H1 (cell line): ENCODE data around the gene LTBP3. TPM values are rescaled to one million over a fixed set of nuclear protein-coding genes. Genes with fewer than 3 reads are reported as not detected.

ENCODE experiments used
- CHD2 ChIP-seq: IDR thresholded peaks from 2 replicates; pipeline ENCODE4 v1.6.1; 2012; ENCODE audit warnings: low read length, improper control_type of control experiment
- CREB1 ChIP-seq: IDR thresholded peaks from 2 replicates; pipeline ENCODE4 v1.6.1; 2012; ENCODE audit warnings: inconsistent platforms
- EGR1 ChIP-seq: IDR thresholded peaks from 2 replicates; pipeline ENCODE4 v1.6.1; 2011; ENCODE audit warnings: low read depth, low read length, borderline replicate concordance
- HDAC6 ChIP-seq: IDR thresholded peaks from one replicate; pipeline ENCODE4 v1.7.1; 2012; ENCODE audit warnings: low read depth, mild to moderate bottlenecking, inconsistent platforms, low read length, moderate library complexity
- JUND ChIP-seq: IDR thresholded peaks from 2 replicates; pipeline ENCODE4 v1.6.1; 2011; ENCODE audit warnings: mild to moderate bottlenecking, improper control_type of control experiment, low read length
- KDM5A ChIP-seq: fragments of 200-600 bp; IDR thresholded peaks from 2 replicates; pipeline ENCODE4 v1.7.1; 2012; ENCODE audit warnings: mild to moderate bottlenecking, low read length, inconsistent platforms, mixed read lengths
- MAX ChIP-seq: IDR thresholded peaks from 2 replicates; pipeline ENCODE4 v1.6.1; 2012; ENCODE audit warnings: inconsistent platforms
- POLR2A ChIP-seq, 2 experiments: IDR thresholded peaks; 1 replicate in 1 of 2; 2 replicates in 1 of 2; pipeline ENCODE4 v1.6.1; 2011; ENCODE audit warnings: low read depth in 2 of 2, low read length in 2 of 2, mild to moderate bottlenecking in 2 of 2; ENCODE audit errors: control extremely low read depth in 1 of 2
- RXRA ChIP-seq: IDR thresholded peaks from 2 replicates; pipeline ENCODE4 v1.6.1; 2011; ENCODE audit warnings: low read depth, mild to moderate bottlenecking, low read length, moderate library complexity; ENCODE audit not compliant: insufficient read depth
- SAP30 ChIP-seq: fragments of 300-600 bp; sonication (generic); IDR thresholded peaks from 2 replicates; pipeline ENCODE4 v1.7.1; 2012; ENCODE audit warnings: low read length, moderate library complexity, mild to moderate bottlenecking, inconsistent platforms; ENCODE audit not compliant: insufficient read depth, insufficient replicate concordance
- SIRT6 ChIP-seq: IDR thresholded peaks from one replicate; pipeline ENCODE4 v1.7.1; 2012; ENCODE audit warnings: low read length, inconsistent platforms
- SP1 ChIP-seq: IDR thresholded peaks from 2 replicates; pipeline ENCODE4 v1.6.1; 2011; ENCODE audit warnings: low read depth, low read length
- TAF7 ChIP-seq: optimal IDR thresholded peaks from 2 replicates; pipeline ENCODE3; 2011; ENCODE audit warnings: low read depth, mild to moderate bottlenecking, inconsistent platforms, low read length, moderate library complexity, borderline replicate concordance
- polyA plus RNA-seq, 7 experiments: library from polyadenylated mRNA; depleted of rRNA in 3 of 7; stranded (reverse) in 5 of 7; unstranded in 2 of 7; fragments of >200 nt in 5 of 7; fragments of 200-250 nt in 2 of 7; gene quantifications; 1 replicate in 5 of 7; 2 replicates in 1 of 7; 4 replicates in 1 of 7; pipeline versions ENCODE4 v1.2.1 to v1.2.3, GENCODE V29; 2011 to 2013; ENCODE audit warnings: missing spikeins in 2 of 7, mixed read lengths in 2 of 7
- total RNA-seq: library from RNA; stranded (reverse); fragmentation: NEBNext Ultra II Directional; extraction: Animal tissue kit (Norgen Biotek cat#: 25700); gene quantifications from 2 replicates; pipeline ENCODE4 v1.2.1, GENCODE V29; 2021

Gene LTBP3
- total and polyA plus RNA-seq, 2 of the 8 experiments (the other 6 are each of a cell fraction or from before 2014, with no cell fraction given): 12.8 to 17.8 TPM

DNA sequence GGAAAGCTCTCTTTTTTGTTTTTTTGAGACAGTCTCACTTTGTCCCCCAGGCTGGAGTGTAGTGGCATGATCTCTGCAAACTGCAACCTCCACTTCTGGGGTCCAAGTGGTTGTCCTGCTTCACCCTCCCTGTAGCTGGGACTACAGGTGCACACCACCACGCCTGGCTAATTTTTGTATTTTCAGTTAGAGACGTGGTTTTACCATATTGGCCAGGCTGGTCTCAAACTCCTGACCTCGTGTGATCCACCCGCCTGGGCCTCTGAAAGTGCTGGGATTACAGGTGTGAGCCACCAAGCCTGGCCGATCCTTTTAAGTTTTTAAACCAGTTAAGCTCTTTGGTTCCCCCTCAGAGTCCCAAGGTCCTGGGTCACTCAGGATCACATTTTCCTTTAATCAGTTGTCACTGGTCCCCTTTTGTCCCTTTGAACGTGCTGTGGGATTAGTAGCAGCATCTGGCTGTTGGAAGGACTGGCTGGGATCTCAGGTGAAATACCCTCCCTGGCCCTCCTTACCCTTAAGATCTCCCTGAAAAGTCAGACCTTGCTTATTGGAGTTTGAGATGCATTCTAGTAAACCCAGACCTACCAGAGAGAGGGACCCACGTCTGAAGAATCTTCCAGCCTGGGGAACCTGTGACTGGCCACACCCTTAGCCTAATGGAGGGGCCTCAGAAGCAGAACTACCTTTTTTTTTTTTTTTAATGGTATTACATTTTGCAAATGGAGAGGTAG lies 51.2 kb downstream of the LTBP3 start (continued):
- TF ChIP-seq EGR1 (peak; percentile 45), RXRA (0 out of 2 replicates have a peak, but pooled peaks have one; percentile 30), SAP30 (no peak), JUND (no peak), SP1 (0 out of 2 replicates have a peak, but pooled peaks have one; percentile 22), MAX (0 out of 2 replicates have a peak, but pooled peaks have one; percentile 17), CREB1 (peak; percentile 3; the same call in 1 of the 2 replicates), TAF7 (peak; percentile 59), HDAC6 (peak; percentile 17), SIRT6 (peak; percentile 89), POLR2A (IDR thresholded peaks at IDR 0.05; ENCODE audit: control extremely low read depth in 1 of 2, low read depth in 2 of 2, low read length in 2 of 2) (peak; percentile 71 to 98), CHD2 (peak; percentile 46), KDM5A (no peak)
